WTC11 (cell line): ENCODE measurements around the gene KCTD16. TPM values are rescaled to one million over a fixed set of nuclear protein-coding genes. Genes with fewer than 3 reads are reported as not detected.

ENCODE experiments used
- ATAC-seq: fragments of 200-7000 bp; cut with Tn5 transposase; 2 replicates; pipeline ENCODE4 v1.10.0; 2021; ENCODE audit warnings: mild to moderate bottlenecking, moderate library complexity
- CTCF ChIA-PET: fragments of 300-600 bp; sonication (Branson Sonifier 250); formaldehyde crosslinking; loops from one replicate; lab custom pipeline; 2021; ENCODE audit warnings: antibody characterized with exemption; lab: Charles Lee
- POLR2A ChIA-PET: fragments of 350-600 bp; sonication (Branson Sonifier 250); formaldehyde crosslinking; loops from one replicate; lab custom pipeline; 2021; ENCODE audit warnings: antibody characterized with exemption; lab: Charles Lee
- DNase-seq: peaks from one replicate; pipeline ENCODE4 v3.0.0; 2021; ENCODE audit warnings: low spot score
- H3K27ac Mint-ChIP-seq: 2 replicates; pipeline ENCODE4 v1.8.0; 2021; ENCODE audit warnings: mixed read lengths
- H3K27me3 Mint-ChIP-seq: 2 replicates; pipeline ENCODE4 v1.8.0; 2021; ENCODE audit warnings: low read depth, mild to moderate bottlenecking, moderate library complexity, mixed read lengths
- H3K36me3 Mint-ChIP-seq: 2 replicates; pipeline ENCODE4 v1.8.0; 2021; ENCODE audit warnings: mixed read lengths
- H3K4me1 Mint-ChIP-seq: 2 replicates; pipeline ENCODE4 v1.8.0; 2022; ENCODE audit warnings: mixed read lengths
- H3K4me3 Mint-ChIP-seq: 2 replicates; pipeline ENCODE4 v1.8.0; 2021; ENCODE audit warnings: mild to moderate bottlenecking, moderate library complexity, mixed read lengths
- H3K9me3 Mint-ChIP-seq: 2 replicates; pipeline ENCODE4 v1.8.0; 2021; ENCODE audit warnings: mixed read lengths
- ATF3 ChIP-seq: sonication (generic); formaldehyde crosslinking; conservative IDR thresholded peaks from 2 replicates; pipeline ENCODE4 v1.8.1; 2022; ENCODE audit warnings: mild to moderate bottlenecking, missing genetic modification reagents
- E2F1 ChIP-seq: sonication (generic); formaldehyde crosslinking; IDR thresholded peaks from 2 replicates; pipeline ENCODE4 v1.8.0; 2022; ENCODE audit warnings: mild to moderate bottlenecking, missing genetic modification reagents
- E2F4 ChIP-seq: sonication (generic); formaldehyde crosslinking; IDR thresholded peaks from 2 replicates; pipeline ENCODE4 v1.8.1; 2022; ENCODE audit warnings: low read depth, mild to moderate bottlenecking, moderate library complexity, missing genetic modification reagents, borderline replicate concordance
- ERG ChIP-seq: fragments of 250-450 bp; sonication (Bioruptor Pico); IDR thresholded peaks from 2 replicates; pipeline ENCODE4 v1.8.0; 2021; ENCODE audit warnings: mild to moderate bottlenecking
- FOXJ3 ChIP-seq: sonication (generic); formaldehyde crosslinking; IDR thresholded peaks from 2 replicates; pipeline ENCODE4 v1.9.0; 2021; ENCODE audit warnings: missing genetic modification reagents, mild to moderate bottlenecking, borderline replicate concordance
- ZNF317 ChIP-seq: sonication (generic); formaldehyde crosslinking; IDR thresholded peaks from 2 replicates; pipeline ENCODE4 v1.8.1; 2023; ENCODE audit warnings: low read depth, mild to moderate bottlenecking, moderate library complexity, missing genetic modification reagents, borderline replicate concordance
- ZNF423 ChIP-seq: fragments of 250-450 bp; sonication (Bioruptor Pico); IDR thresholded peaks from 2 replicates; pipeline ENCODE4 v2.1.2; 2022; ENCODE audit warnings: mild to moderate bottlenecking, moderate library complexity
- ZNF532 ChIP-seq: fragments of 250-450 bp; sonication (Bioruptor Pico); IDR thresholded peaks from 2 replicates; pipeline ENCODE4 v1.9.0; 2021; ENCODE audit warnings: mild to moderate bottlenecking, borderline replicate concordance
- ZNF671 ChIP-seq: fragments of 250-450 bp; sonication (Bioruptor Pico); IDR thresholded peaks from 2 replicates; pipeline ENCODE4 v1.8.0; 2021; ENCODE audit warnings: mild to moderate bottlenecking
- total RNA-seq: library from RNA; stranded (reverse); gene quantifications from 3 replicates; pipeline ENCODE4 v1.2.3, GENCODE V29; 2021
- TF ChIP-seq, protein P1 (sequence below): sonication (generic); formaldehyde crosslinking; IDR thresholded peaks from 2 replicates; pipeline ENCODE4 v1.8.1; 2023; ENCODE audit warnings: mild to moderate bottlenecking, moderate library complexity, missing genetic modification reagents
- TF ChIP-seq, protein P2 (sequence below): fragments of 250-450 bp; sonication (Bioruptor Pico); IDR thresholded peaks from 2 replicates; pipeline ENCODE4 v1.9.0; 2021; ENCODE audit warnings: mild to moderate bottlenecking
- TF ChIP-seq, protein P3 (sequence below): sonication (generic); formaldehyde crosslinking; IDR thresholded peaks from 2 replicates; pipeline ENCODE4 v1.8.0; 2023; ENCODE audit warnings: missing genetic modification reagents, mild to moderate bottlenecking, borderline replicate concordance
- TF ChIP-seq, protein P4 (sequence below): sonication (generic); formaldehyde crosslinking; IDR thresholded peaks from 2 replicates; pipeline ENCODE4 v1.8.1; 2023; ENCODE audit warnings: mild to moderate bottlenecking, missing genetic modification reagents, moderate library complexity

KCTD16 gene
- total RNA-seq, 1 experiment from 2014 or later = 0.20 TPM

DNA sequence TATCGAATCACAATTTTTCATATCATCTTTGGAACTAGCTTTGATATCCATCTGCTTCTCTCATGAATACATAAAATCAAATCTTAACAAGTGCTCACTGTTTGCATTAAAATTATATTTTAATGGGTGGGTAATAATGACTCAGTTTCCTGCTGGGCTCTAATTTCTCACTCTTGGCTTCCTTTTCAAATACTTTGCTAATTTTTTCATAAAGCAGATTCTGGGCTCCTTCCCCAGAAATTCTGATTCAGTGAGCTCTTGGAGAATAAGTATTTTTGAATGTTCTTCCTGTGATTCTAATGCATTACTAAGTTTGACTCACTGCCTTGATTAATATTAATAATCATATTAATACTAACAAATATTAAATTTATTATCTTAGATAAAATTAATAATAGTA is 49.1 kb upstream of the KCTD16 start (continued):
- TF ChIP-seq, protein P1, sequence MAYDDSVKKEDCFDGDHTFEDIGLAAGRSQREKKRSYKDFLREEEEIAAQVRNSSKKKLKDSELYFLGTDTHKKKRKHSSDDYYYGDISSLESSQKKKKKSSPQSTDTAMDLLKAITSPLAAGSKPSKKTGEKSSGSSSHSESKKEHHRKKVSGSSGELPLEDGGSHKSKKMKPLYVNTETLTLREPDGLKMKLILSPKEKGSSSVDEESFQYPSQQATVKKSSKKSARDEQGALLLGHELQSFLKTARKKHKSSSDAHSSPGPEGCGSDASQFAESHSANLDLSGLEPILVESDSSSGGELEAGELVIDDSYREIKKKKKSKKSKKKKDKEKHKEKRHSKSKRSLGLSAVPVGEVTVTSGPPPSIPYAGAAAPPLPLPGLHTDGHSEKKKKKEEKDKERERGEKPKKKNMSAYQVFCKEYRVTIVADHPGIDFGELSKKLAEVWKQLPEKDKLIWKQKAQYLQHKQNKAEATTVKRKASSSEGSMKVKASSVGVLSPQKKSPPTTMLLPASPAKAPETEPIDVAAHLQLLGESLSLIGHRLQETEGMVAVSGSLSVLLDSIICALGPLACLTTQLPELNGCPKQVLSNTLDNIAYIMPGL = no peak
- TF ChIP-seq, protein P2, sequence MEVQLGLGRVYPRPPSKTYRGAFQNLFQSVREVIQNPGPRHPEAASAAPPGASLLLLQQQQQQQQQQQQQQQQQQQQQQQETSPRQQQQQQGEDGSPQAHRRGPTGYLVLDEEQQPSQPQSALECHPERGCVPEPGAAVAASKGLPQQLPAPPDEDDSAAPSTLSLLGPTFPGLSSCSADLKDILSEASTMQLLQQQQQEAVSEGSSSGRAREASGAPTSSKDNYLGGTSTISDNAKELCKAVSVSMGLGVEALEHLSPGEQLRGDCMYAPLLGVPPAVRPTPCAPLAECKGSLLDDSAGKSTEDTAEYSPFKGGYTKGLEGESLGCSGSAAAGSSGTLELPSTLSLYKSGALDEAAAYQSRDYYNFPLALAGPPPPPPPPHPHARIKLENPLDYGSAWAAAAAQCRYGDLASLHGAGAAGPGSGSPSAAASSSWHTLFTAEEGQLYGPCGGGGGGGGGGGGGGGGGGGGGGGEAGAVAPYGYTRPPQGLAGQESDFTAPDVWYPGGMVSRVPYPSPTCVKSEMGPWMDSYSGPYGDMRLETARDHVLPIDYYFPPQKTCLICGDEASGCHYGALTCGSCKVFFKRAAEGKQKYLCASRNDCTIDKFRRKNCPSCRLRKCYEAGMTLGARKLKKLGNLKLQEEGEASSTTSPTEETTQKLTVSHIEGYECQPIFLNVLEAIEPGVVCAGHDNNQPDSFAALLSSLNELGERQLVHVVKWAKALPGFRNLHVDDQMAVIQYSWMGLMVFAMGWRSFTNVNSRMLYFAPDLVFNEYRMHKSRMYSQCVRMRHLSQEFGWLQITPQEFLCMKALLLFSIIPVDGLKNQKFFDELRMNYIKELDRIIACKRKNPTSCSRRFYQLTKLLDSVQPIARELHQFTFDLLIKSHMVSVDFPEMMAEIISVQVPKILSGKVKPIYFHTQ (CRISPR knock-in tag) = no peak
- TF ChIP-seq ZNF317 (CRISPR knock-in tag) (no peak), ZNF423 (CRISPR knock-in tag) (no peak), E2F4 (CRISPR knock-in tag) (no peak)
- TF ChIP-seq, all 79 proteins: peak for 0

DNA sequence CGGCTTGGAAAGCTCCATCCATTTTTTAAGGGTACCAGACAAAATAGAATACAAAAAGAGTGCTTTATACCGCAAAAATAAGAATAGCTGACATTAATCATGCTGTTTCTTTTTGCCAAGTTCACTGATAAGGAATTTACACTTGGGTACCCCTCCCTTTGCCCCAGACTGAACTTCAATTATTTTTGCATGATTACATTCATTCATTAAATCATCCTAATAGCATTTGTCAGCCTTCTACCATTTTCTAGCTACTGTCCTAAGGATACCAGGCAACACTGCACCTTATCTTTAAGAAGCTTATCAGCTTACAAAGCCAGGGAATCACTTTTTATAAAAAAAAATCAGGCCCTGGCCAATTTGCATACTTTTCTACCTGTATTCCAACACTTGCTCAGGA is 48.6 kb upstream of the KCTD16 start:
- no peak for DNase-seq
- ChIA-PET POLR2A (no interaction called here), CTCF (interaction anchor here (0.8 to 1.2 kb wide), 2 partner anchors 20 to 154 kb away, joined by 3 to 4 read pairs (median 3); no protein-coding TSS in a partner anchor)
- peaks cover 16% of the 10 kb centered on the region for H3K4me1 Mint-ChIP-seq
- H3K36me3 Mint-ChIP-seq = no peaks in the 10 kb centered on the region
- H3K27me3 Mint-ChIP-seq = no peaks in the 10 kb centered on the region
- peaks cover 12% of the 10 kb centered on the region for H3K9me3 Mint-ChIP-seq
- no peak for ATAC-seq
- no peak overlapping the region for H3K27ac Mint-ChIP-seq
- no peak overlapping the region for H3K4me3 Mint-ChIP-seq
- TF ChIP-seq ERG (CRISPR knock-in tag) (no peak), ZNF532 (CRISPR knock-in tag) (no peak), FOXJ3 (CRISPR knock-in tag) (no peak), ZNF671 (CRISPR knock-in tag) (no peak), E2F1 (CRISPR knock-in tag) (no peak), ATF3 (CRISPR knock-in tag) (no peak)
- TF ChIP-seq, protein P3, sequence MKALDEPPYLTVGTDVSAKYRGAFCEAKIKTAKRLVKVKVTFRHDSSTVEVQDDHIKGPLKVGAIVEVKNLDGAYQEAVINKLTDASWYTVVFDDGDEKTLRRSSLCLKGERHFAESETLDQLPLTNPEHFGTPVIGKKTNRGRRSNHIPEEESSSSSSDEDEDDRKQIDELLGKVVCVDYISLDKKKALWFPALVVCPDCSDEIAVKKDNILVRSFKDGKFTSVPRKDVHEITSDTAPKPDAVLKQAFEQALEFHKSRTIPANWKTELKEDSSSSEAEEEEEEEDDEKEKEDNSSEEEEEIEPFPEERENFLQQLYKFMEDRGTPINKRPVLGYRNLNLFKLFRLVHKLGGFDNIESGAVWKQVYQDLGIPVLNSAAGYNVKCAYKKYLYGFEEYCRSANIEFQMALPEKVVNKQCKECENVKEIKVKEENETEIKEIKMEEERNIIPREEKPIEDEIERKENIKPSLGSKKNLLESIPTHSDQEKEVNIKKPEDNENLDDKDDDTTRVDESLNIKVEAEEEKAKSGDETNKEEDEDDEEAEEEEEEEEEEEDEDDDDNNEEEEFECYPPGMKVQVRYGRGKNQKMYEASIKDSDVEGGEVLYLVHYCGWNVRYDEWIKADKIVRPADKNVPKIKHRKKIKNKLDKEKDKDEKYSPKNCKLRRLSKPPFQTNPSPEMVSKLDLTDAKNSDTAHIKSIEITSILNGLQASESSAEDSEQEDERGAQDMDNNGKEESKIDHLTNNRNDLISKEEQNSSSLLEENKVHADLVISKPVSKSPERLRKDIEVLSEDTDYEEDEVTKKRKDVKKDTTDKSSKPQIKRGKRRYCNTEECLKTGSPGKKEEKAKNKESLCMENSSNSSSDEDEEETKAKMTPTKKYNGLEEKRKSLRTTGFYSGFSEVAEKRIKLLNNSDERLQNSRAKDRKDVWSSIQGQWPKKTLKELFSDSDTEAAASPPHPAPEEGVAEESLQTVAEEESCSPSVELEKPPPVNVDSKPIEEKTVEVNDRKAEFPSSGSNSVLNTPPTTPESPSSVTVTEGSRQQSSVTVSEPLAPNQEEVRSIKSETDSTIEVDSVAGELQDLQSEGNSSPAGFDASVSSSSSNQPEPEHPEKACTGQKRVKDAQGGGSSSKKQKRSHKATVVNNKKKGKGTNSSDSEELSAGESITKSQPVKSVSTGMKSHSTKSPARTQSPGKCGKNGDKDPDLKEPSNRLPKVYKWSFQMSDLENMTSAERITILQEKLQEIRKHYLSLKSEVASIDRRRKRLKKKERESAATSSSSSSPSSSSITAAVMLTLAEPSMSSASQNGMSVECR (CRISPR knock-in tag) = no peak
- TF ChIP-seq, protein P4, sequence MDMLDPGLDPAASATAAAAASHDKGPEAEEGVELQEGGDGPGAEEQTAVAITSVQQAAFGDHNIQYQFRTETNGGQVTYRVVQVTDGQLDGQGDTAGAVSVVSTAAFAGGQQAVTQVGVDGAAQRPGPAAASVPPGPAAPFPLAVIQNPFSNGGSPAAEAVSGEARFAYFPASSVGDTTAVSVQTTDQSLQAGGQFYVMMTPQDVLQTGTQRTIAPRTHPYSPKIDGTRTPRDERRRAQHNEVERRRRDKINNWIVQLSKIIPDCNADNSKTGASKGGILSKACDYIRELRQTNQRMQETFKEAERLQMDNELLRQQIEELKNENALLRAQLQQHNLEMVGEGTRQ = no peak
